ENCODE measurements around the gene SMIM21.

The SMIM21 gene

GRCh38 chr18:75427603-75428002 is at the start of gene SMIM21:
SMIM21 (minus strand) TSS chr18:75427703; CDS start chr18:75427563, 140 bp downstream.
- DNase-seq = no peak

- DNase-seq = no peak
Observed at GRCh38 chr18:75475228-75475627, 47.7 kb upstream of the SMIM21 start.

- DNase-seq = no peak
Observed at GRCh38 chr18:75474332-75474731, 46.8 kb upstream of the SMIM21 start.

- no peak for DNase-seq
Observed at GRCh38 chr18:75473316-75473715, 45.8 kb upstream of the SMIM21 start.

GRCh38 chr18:75472906-75473305 is 45.4 kb upstream of the SMIM21 start:
- no peak for DNase-seq

- DNase-seq = no peak
Observed at GRCh38 chr18:75472396-75472795, 44.9 kb upstream of the SMIM21 start.

GRCh38 chr18:75471850-75472249 is 44.3 kb upstream of the SMIM21 start:
- DNase-seq = no peak

GRCh38 chr18:75467851-75468250 is 40.3 kb upstream of the SMIM21 start:
- no peak for DNase-seq

- no peak for DNase-seq
Observed at GRCh38 chr18:75467281-75467795, 39.8 kb upstream of the SMIM21 start.

- no peak for DNase-seq
Observed at GRCh38 chr18:75464356-75464755, 36.9 kb upstream of the SMIM21 start.

GRCh38 chr18:75462178-75462832 is 34.8 kb upstream of the SMIM21 start:
- DNase-seq = no peak

GRCh38 chr18:75456199-75456631 is 28.7 kb upstream of the SMIM21 start:
- DNase-seq = no peak

GRCh38 chr18:75455249-75456198 is 28.0 kb upstream of the SMIM21 start:
- no peak for DNase-seq

- DNase-seq = no peak
Observed at GRCh38 chr18:75454022-75454795, 26.7 kb upstream of the SMIM21 start.

- DNase-seq = no peak
Observed at GRCh38 chr18:75450906-75451305, 23.4 kb upstream of the SMIM21 start.

- no peak for DNase-seq
Observed at GRCh38 chr18:75441896-75442295, 14.4 kb upstream of the SMIM21 start.

GRCh38 chr18:75439348-75439747 is 11.8 kb upstream of the SMIM21 start:
- DNase-seq = no peak

GRCh38 chr18:75438891-75439290 is 11.4 kb upstream of the SMIM21 start:
- no peak for DNase-seq

- DNase-seq = no peak
Observed at GRCh38 chr18:75437979-75438378, 10.5 kb upstream of the SMIM21 start.

GRCh38 chr18:75433098-75433497 is 5.6 kb upstream of the SMIM21 start:
- no peak for DNase-seq

- DNase-seq = no peak
Observed at GRCh38 chr18:75429975-75430374, 2.5 kb upstream of the SMIM21 start.

GRCh38 chr18:75428490-75428889 is 987 bp upstream of the SMIM21 start:
- no peak for DNase-seq

- no peak for DNase-seq
Observed at GRCh38 chr18:75422341-75422910, 5.1 kb downstream of the SMIM21 start.

Measured in NCI-H1694 treated with DMSO at 0.1 percent for 48 hours (cell line).